Smooth muscle cell (in vitro differentiated cells): ENCODE data around the gene RUNX3. TPM values are rescaled to one million over a fixed set of nuclear protein-coding genes. Genes with fewer than 3 reads are reported as not detected.

Experiments used
- DNase-seq: peaks from one replicate; lab custom pipeline; 2025; ENCODE audit not compliant: unreplicated experiment; lab: John Stamatoyannopoulos, UW
- H2AFZ ChIP-seq: fragments of 200-600 bp; sonication (generic); 2 replicates; pipeline ENCODE4 v1.6.0; 2016; ENCODE audit warnings: antibody characterized with exemption, low read depth, mild to moderate bottlenecking
- H3F3A ChIP-seq: fragments of 200-600 bp; sonication (generic); 2 replicates; pipeline ENCODE4 v1.6.0; 2017; ENCODE audit warnings: antibody characterized with exemption, low read depth
- H3K27ac ChIP-seq: fragments of 200-600 bp; sonication (generic); 2 replicates; pipeline ENCODE4 v1.5.1; 2016; ENCODE audit warnings: low read depth, mild to moderate bottlenecking
- H3K27me3 ChIP-seq: fragments of 200-600 bp; sonication (generic); 2 replicates; pipeline ENCODE4 v1.6.1; 2016; ENCODE audit warnings: low read depth, mild to moderate bottlenecking
- H3K36me3 ChIP-seq: fragments of 200-600 bp; sonication (generic); 2 replicates; pipeline ENCODE4 v1.5.1; 2016; ENCODE audit warnings: low read depth
- H3K4me1 ChIP-seq: fragments of 200-600 bp; sonication (generic); 2 replicates; pipeline ENCODE4 v1.5.1; 2016; ENCODE audit warnings: low read depth
- H3K4me2 ChIP-seq: fragments of 200-600 bp; sonication (generic); 2 replicates; pipeline ENCODE4 v1.6.0; 2016; ENCODE audit warnings: mild to moderate bottlenecking
- H3K4me3 ChIP-seq: fragments of 200-600 bp; sonication (generic); 2 replicates; pipeline ENCODE4 v1.5.1; 2016; ENCODE audit warnings: mild to moderate bottlenecking
- H3K79me2 ChIP-seq: fragments of 200-600 bp; sonication (generic); 2 replicates; pipeline ENCODE4 v1.6.0; 2016; ENCODE audit warnings: low read depth, mild to moderate bottlenecking
- H3K9ac ChIP-seq: fragments of 200-600 bp; sonication (generic); 2 replicates; pipeline ENCODE4 v1.6.0; 2016; ENCODE audit warnings: low read depth
- H3K9me3 ChIP-seq: fragments of 200-600 bp; sonication (generic); replicated peaks from 2 replicates; pipeline ENCODE4 v1.5.1; 2016; ENCODE audit warnings: low read depth
- H4K20me1 ChIP-seq: fragments of 200-600 bp; sonication (generic); 2 replicates; pipeline ENCODE4 v1.6.0; 2016; ENCODE audit warnings: low read depth
- WGBS: methylation state at CpG from one replicate; pipeline ENCODE4 v1.1.7; 2016; ENCODE audit warnings: low lambda C conversion rate; 5-methylcytosine and 5-hydroxymethylcytosine counted together
- polyA plus RNA-seq: library from polyadenylated mRNA; unstranded; fragments of >200 nt; fragmentation: Nextera tagmentation; extraction: Ambion mirVana; gene quantifications from 2 replicates; pipeline ENCODE4 v1.2.1, GENCODE V29; 2016
- total RNA-seq: library from RNA; depleted of rRNA; stranded (reverse); fragments of >200 nt; gene quantifications from 2 replicates; pipeline ENCODE4 v1.2.3, GENCODE V29; 2014
- TF ChIP-seq, protein P1 (sequence below): fragments of 200-600 bp; sonication (generic); IDR thresholded peaks from 2 replicates; pipeline ENCODE4 v1.5.1; 2017; ENCODE audit warnings: borderline replicate concordance, mild to moderate bottlenecking, antibody characterized with exemption; ENCODE audit not compliant: insufficient read depth, poor library complexity, severe bottlenecking

The RUNX3 gene
- total and polyA plus RNA-seq, 2 experiments from 2014 or later, result 4.5 to 8.2 TPM

DNA sequence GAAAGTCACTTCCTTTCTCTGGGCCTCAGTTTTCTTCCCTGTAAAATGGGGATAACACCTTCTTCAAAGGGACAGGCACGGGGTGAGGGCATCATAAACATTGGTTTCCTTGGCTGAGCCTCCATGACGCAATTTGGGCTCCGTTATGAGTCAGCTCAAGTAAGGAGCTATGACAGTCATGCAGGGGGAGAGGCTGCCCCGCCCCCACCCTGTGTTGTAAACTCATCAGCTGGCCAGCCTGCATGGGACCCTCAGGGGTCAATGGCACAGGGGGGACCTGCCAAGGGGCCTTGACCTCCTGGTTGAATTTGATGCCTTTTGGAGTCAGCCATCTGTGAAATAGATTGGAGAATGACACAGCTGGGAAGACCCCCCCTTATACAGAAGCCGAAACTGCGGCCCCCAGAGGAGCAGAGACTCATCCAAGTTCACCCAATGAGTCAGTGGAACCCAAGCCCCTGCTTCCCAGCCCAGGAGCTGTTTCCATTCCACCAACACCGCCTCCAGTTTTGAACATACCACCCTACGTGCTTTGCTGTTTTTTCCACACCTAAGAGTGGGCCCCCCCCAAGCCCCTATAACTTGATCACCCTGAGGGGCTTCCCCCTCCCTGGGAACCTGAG is 36.8 kb upstream of the RUNX3 start:
- Histone ChIP-seq H3K9me3 (no peaks in the 10 kb centered on the region), H3K4me1 (peaks cover 11% of the 10 kb centered on the region), H3K36me3 (no peaks in the 10 kb centered on the region), H3K79me2 (peaks cover 4% of the 10 kb centered on the region), H3K9ac (no peak overlapping the region), H3F3A (peaks cover 11% of the 10 kb centered on the region), H3K4me3 (no peak overlapping the region), H2AFZ (no peak overlapping the region), H3K27me3 (no peaks in the 10 kb centered on the region), H4K20me1 (no peaks in the 10 kb centered on the region), H3K4me2 (no peak overlapping the region), H3K27ac (peak overlapping the region; percentile 89)
- 48% methylated on average over 8 of the region's 8 CpGs for WGBS
- TF ChIP-seq, protein P1, sequence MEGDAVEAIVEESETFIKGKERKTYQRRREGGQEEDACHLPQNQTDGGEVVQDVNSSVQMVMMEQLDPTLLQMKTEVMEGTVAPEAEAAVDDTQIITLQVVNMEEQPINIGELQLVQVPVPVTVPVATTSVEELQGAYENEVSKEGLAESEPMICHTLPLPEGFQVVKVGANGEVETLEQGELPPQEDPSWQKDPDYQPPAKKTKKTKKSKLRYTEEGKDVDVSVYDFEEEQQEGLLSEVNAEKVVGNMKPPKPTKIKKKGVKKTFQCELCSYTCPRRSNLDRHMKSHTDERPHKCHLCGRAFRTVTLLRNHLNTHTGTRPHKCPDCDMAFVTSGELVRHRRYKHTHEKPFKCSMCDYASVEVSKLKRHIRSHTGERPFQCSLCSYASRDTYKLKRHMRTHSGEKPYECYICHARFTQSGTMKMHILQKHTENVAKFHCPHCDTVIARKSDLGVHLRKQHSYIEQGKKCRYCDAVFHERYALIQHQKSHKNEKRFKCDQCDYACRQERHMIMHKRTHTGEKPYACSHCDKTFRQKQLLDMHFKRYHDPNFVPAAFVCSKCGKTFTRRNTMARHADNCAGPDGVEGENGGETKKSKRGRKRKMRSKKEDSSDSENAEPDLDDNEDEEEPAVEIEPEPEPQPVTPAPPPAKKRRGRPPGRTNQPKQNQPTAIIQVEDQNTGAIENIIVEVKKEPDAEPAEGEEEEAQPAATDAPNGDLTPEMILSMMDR, result no peak
- no peak for DNase-seq

DNA sequence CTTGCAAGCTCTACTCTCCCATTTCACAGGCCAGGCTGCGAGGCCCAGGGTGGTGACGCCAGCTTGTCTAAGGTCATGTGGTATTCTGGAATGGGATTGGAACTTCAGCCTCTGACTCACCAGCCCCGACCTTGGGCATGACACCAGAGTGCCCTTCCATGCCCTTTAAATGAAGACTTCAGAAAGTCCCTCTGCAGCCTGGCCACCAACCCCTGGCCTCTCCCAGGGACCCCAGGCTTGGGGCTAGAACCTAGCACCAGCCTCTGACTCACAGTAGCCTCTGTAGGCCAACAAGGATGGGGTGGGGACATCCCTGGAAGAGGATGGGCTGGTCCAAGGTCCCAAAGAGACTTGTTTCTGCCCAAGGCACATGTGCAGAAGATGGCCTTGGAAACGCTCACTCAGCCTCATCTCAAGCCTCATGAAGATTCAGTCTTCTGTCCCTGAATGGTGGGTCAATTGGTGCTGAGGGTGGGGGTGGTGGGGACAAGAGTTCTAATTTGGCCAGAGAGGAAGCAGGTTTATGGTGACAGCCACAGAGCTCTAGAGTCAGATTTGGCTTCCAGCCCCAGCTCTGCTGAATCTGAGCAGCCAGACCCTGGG is 36.1 kb upstream of the RUNX3 start:
- no peak overlapping the region for H2AFZ ChIP-seq
- H3F3A ChIP-seq, result peaks cover 5% of the 10 kb centered on the region
- DNase-seq, result no peak
- TF ChIP-seq, protein P1, result no peak
- no peak overlapping the region for H3K9ac ChIP-seq
- peaks cover 6% of the 10 kb centered on the region for H3K4me1 ChIP-seq
- no peak overlapping the region for H3K4me2 ChIP-seq
- no peaks in the 10 kb centered on the region for H3K27me3 ChIP-seq
- H3K79me2 ChIP-seq, result peaks cover 9% of the 10 kb centered on the region
- no peaks in the 10 kb centered on the region for H3K9me3 ChIP-seq
- WGBS, result 78% methylated on average over 4 of the region's 4 CpGs
- H3K36me3 ChIP-seq, result no peaks in the 10 kb centered on the region
- H3K27ac ChIP-seq, result peak overlapping the region; percentile 89
- no peaks in the 10 kb centered on the region for H4K20me1 ChIP-seq
- H3K4me3 ChIP-seq, result no peak overlapping the region

DNA sequence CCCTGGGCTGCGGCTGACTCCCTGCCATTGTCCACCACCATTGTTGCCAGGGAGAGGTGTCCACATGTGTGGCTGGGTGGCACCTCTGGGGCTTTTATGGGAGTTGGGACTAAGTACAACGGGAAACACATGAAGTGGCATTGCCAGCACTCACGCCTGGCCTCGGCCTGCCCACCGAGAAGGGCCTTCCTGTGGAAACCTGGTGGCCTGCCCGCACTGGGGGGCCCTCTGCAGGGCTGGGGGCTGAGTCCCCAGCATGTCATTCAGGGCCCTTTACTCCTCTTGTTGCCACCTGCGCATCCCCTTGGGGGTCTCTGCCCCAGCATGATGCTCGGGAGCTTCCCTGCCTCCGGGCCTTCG is 35.5 kb upstream of the RUNX3 start:
- Histone ChIP-seq H3K27me3 (no peaks in the 10 kb centered on the region), H3K9me3 (no peaks in the 10 kb centered on the region), H3F3A (peaks cover 5% of the 10 kb centered on the region), H3K4me2 (no peak overlapping the region), H3K79me2 (peaks cover 9% of the 10 kb centered on the region), H4K20me1 (no peaks in the 10 kb centered on the region), H3K4me1 (peaks cover 3% of the 10 kb centered on the region), H3K9ac (peak overlapping the region; percentile 50), H2AFZ (no peak overlapping the region), H3K27ac (peak overlapping the region; percentile 89), H3K4me3 (no peak overlapping the region), H3K36me3 (no peaks in the 10 kb centered on the region)
- WGBS, result 96% methylated on average over 10 of the region's 10 CpGs
- TF ChIP-seq, protein P1, result no peak
- no peak for DNase-seq
